HepG2 (cell line): ENCODE measurements around the gene DDRGK1. TPM values are rescaled to one million over a fixed set of nuclear protein-coding genes. Genes with fewer than 3 reads are reported as not detected.
A peak's percentile ranks its signal among the peaks of the same experiment; 100 is the strongest.

ENCODE experiments used
- MED8 ChIP-seq: sonication (generic); formaldehyde crosslinking; IDR thresholded peaks from 2 replicates; pipeline ENCODE4 v1.8.1; 2023; ENCODE audit warnings: mild to moderate bottlenecking, missing genetic modification reagents; ENCODE audit not compliant: insufficient replicate concordance
- MTF2 ChIP-seq: sonication (generic); formaldehyde crosslinking; IDR thresholded peaks from 2 replicates; pipeline ENCODE4 v1.5.0; 2020; ENCODE audit warnings: missing genetic modification reagents, borderline replicate concordance
- NCOR1 ChIP-seq: fragments of 200-600 bp; sonication (generic); IDR thresholded peaks from 2 replicates; pipeline ENCODE4 v1.7.0; 2017; ENCODE audit warnings: antibody characterized with exemption, low read length, borderline replicate concordance
- NR2C2 ChIP-seq: sonication (generic); formaldehyde crosslinking; IDR thresholded peaks from 2 replicates; pipeline ENCODE4 v1.4.0; 2020; ENCODE audit warnings: missing genetic modification reagents, mild to moderate bottlenecking, moderate library complexity, borderline replicate concordance
- NR2F2 ChIP-seq: IDR thresholded peaks from 2 replicates; pipeline ENCODE4 v1.6.1; 2012; ENCODE audit warnings: low read depth, inconsistent platforms, borderline replicate concordance
- NR2F6 ChIP-seq, 2 experiments: IDR thresholded peaks; 2 replicates each; pipeline ENCODE4 v1.6.1; 2016; ENCODE audit warnings: antibody characterized with exemption in 1 of 2, mild to moderate bottlenecking in 1 of 2
- POLR2AphosphoS5 ChIP-seq: IDR thresholded peaks from 2 replicates; pipeline ENCODE4 v1.6.1; 2012; ENCODE audit warnings: low read depth, low read length
- PPARG ChIP-seq: conservative IDR thresholded peaks from 2 replicates; pipeline ENCODE4 v1.6.1; 2016; ENCODE audit warnings: missing biosample characterization, missing genetic modification reagents
- RARA ChIP-seq: IDR thresholded peaks from 2 replicates; pipeline ENCODE4 v1.6.1; 2016; ENCODE audit warnings: missing genetic modification reagents, missing compliant biosample characterization
- RXRA ChIP-seq: sonication (generic); formaldehyde crosslinking; IDR thresholded peaks from 2 replicates; pipeline ENCODE4 v1.5.1; 2020; ENCODE audit warnings: missing genetic modification reagents
- SAP130 ChIP-seq: IDR thresholded peaks from 2 replicates; pipeline ENCODE4 v1.6.1; 2016; ENCODE audit warnings: low read depth
- SKI ChIP-seq: fragments of 450-650 bp; IDR thresholded peaks from one replicate; pipeline ENCODE4 v1.6.1; 2018; ENCODE audit warnings: mild to moderate bottlenecking; ENCODE audit not compliant: partially characterized antibody
- SP140L ChIP-seq: sonication (generic); formaldehyde crosslinking; IDR thresholded peaks from 2 replicates; pipeline ENCODE4 v1.4.0; 2020; ENCODE audit warnings: missing genetic modification reagents, borderline replicate concordance
- TBL1XR1 ChIP-seq: fragments of 150-350 bp; IDR thresholded peaks from 2 replicates; pipeline ENCODE4 v1.6.1; 2014; ENCODE audit warnings: borderline replicate concordance, low read length; ENCODE audit not compliant: partially characterized antibody
- ZBTB20 ChIP-seq: sonication (generic); formaldehyde crosslinking; IDR thresholded peaks from 2 replicates; pipeline ENCODE4 v1.8.1; 2023; ENCODE audit warnings: missing genetic modification reagents, low read depth, mild to moderate bottlenecking, borderline replicate concordance
- ZNF20 ChIP-seq: sonication (generic); formaldehyde crosslinking; IDR thresholded peaks from 2 replicates; pipeline ENCODE4 v1.4.0; 2020; ENCODE audit warnings: mild to moderate bottlenecking, moderate library complexity, missing genetic modification reagents
- ZNF205 ChIP-seq: IDR thresholded peaks from 2 replicates; pipeline ENCODE4 v1.6.1; 2018; ENCODE audit warnings: missing biosample characterization, missing genetic modification reagents
- ZSCAN12 ChIP-seq: sonication (generic); formaldehyde crosslinking; IDR thresholded peaks from 2 replicates; pipeline ENCODE4 v1.9.0; 2021; ENCODE audit warnings: mild to moderate bottlenecking, missing genetic modification reagents
- polyA plus RNA-seq, 8 experiments: library from polyadenylated mRNA; depleted of rRNA in 3 of 8; stranded (reverse) in 7 of 8; unstranded in 1 of 8; fragments of >200 nt; fragmentation: Illumina TruSeq in 4 of 8; extraction: Trizol in 4 of 8; gene quantifications; 2 replicates each; pipeline versions ENCODE4 v1.2.1 to v1.2.3, GENCODE V29; 2011 to 2016; ENCODE audit warnings: low read depth in 4 of 8, missing spikeins in 1 of 8, mixed read lengths in 1 of 8; ENCODE audit not compliant: insufficient read depth in 1 of 8
- total RNA-seq, 5 experiments: library from RNA; depleted of rRNA; stranded (reverse); fragments of >200 nt; fragmentation: Illumina TruSeq; extraction: Trizol; gene quantifications; 2 replicates each; pipeline ENCODE4 v1.2.3, GENCODE V29; 2016; ENCODE audit warnings: low read depth in 1 of 5
- TF ChIP-seq, protein P1 (sequence below): sonication (generic); formaldehyde crosslinking; IDR thresholded peaks from 2 replicates; pipeline ENCODE4 v1.4.0; 2020; ENCODE audit warnings: mild to moderate bottlenecking, missing genetic modification reagents, borderline replicate concordance
- TF ChIP-seq, protein P2 (sequence below): sonication (generic); formaldehyde crosslinking; IDR thresholded peaks from 2 replicates; pipeline ENCODE4 v1.8.0; 2022; ENCODE audit warnings: missing genetic modification reagents, mild to moderate bottlenecking, inconsistent platforms, borderline replicate concordance
- TF ChIP-seq, protein P3 (sequence below): sonication (generic); formaldehyde crosslinking; IDR thresholded peaks from 2 replicates; pipeline ENCODE4 v1.4.0; 2020; ENCODE audit warnings: mild to moderate bottlenecking, missing genetic modification reagents
- TF ChIP-seq, protein P4 (sequence below): IDR thresholded peaks from 2 replicates; pipeline ENCODE4 v1.6.1; 2016; ENCODE audit warnings: missing compliant biosample characterization, missing genetic modification reagents, borderline replicate concordance

The DDRGK1 gene
- total and polyA plus RNA-seq, 2 of the 13 experiments (the other 11 are each of a cell fraction or from before 2014, with no cell fraction given): 96.7 to 149 TPM

DNA sequence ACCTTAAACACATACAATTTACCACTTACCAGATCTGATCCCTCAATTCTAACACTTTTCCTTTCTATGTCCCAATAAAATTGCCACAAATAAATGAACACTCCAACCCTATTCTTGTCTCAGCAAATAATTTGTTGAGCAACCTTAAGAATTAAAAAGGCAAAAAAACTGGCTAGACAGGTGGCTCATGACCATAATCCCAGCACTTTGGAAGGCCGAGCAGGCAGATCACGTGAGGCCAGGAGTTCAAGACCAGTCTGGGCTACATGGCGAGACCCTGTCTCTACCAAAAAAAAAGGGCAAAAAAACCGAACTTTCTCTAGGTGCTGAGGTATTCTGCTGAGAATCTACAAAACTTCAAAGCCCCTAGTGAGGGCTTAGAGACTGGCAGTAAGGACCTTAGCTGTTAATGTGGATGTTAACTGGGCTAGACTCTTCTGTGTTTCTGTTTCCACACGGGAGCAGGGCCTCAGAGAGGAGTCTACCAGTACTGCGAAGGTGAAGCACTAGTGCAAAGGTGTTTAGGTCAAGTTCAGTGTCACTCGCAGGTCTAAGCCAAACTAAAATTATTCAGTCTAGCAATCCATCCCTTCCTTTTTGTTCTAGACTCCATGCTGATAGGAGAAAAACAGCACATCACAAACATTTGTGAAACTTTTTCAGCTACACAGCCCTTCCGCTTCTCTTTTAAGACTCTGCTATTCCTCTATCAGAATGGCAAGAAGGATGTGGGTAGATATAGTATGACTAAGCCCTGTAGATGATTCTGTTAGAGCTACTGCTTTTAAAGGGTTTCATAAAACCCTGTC is 47.5 kb downstream of the DDRGK1 start (continued):
- TF ChIP-seq, protein P1, sequence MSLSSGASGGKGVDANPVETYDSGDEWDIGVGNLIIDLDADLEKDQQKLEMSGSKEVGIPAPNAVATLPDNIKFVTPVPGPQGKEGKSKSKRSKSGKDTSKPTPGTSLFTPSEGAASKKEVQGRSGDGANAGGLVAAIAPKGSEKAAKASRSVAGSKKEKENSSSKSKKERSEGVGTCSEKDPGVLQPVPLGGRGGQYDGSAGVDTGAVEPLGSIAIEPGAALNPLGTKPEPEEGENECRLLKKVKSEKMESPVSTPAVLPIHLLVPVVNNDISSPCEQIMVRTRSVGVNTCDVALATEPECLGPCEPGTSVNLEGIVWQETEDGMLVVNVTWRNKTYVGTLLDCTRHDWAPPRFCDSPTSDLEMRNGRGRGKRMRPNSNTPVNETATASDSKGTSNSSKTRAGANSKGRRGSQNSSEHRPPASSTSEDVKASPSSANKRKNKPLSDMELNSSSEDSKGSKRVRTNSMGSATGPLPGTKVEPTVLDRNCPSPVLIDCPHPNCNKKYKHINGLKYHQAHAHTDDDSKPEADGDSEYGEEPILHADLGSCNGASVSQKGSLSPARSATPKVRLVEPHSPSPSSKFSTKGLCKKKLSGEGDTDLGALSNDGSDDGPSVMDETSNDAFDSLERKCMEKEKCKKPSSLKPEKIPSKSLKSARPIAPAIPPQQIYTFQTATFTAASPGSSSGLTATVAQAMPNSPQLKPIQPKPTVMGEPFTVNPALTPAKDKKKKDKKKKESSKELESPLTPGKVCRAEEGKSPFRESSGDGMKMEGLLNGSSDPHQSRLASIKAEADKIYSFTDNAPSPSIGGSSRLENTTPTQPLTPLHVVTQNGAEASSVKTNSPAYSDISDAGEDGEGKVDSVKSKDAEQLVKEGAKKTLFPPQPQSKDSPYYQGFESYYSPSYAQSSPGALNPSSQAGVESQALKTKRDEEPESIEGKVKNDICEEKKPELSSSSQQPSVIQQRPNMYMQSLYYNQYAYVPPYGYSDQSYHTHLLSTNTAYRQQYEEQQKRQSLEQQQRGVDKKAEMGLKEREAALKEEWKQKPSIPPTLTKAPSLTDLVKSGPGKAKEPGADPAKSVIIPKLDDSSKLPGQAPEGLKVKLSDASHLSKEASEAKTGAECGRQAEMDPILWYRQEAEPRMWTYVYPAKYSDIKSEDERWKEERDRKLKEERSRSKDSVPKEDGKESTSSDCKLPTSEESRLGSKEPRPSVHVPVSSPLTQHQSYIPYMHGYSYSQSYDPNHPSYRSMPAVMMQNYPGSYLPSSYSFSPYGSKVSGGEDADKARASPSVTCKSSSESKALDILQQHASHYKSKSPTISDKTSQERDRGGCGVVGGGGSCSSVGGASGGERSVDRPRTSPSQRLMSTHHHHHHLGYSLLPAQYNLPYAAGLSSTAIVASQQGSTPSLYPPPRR (CRISPR knock-in tag): no peak
- TF ChIP-seq, protein P2, sequence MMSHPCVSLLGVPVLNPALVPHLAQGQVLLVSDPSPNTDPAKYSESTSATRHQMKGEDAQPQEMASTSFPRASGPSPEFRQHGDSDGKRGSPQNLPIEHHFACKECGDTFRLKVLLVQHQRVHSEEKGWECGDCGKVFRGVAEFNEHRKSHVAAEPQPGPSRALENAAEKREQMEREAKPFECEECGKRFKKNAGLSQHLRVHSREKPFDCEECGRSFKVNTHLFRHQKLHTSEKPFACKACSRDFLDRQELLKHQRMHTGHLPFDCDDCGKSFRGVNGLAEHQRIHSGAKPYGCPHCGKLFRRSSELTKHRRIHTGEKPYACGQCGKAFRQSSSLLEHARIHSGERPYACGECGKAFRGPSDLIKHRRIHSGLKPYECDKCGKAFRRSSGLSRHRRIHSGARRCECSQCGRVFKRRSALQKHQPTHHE (CRISPR knock-in tag): no peak
- TF ChIP-seq NCOR1 (peak; percentile 43; the same call in 1 of the 2 replicates), TBL1XR1 (peak; percentile 63), SP140L (CRISPR knock-in tag) (no peak), NR2F6 (IDR thresholded peaks at IDR 0.05) (no peak; the same call in 1 of the 2 replicates), NR2F6 (CRISPR knock-in tag; IDR thresholded peaks at IDR 0.05) (peak; percentile 39; the same call in 1 of the 2 replicates), RARA (CRISPR knock-in tag) (peak; percentile 74), ZBTB20 (no peak), POLR2AphosphoS5 (no peak), NR2C2 (no peak), SKI (peak; percentile 72), ZNF20 (CRISPR knock-in tag) (no peak), MED8 (CRISPR knock-in tag) (no peak), MTF2 (CRISPR knock-in tag) (0 out of 2 replicates have a peak, but pooled peaks have one; percentile 18), PPARG (peak; percentile 59; the same call in 1 of the 2 replicates), ZNF205 (no peak), RXRA (CRISPR knock-in tag) (peak; percentile 23; the same call in 1 of the 2 replicates), SAP130 (CRISPR knock-in tag) (0 out of 2 replicates have a peak, but pooled peaks have one; percentile 10), NR2F2 (0 out of 2 replicates have a peak, but pooled peaks have one; percentile 35), ZSCAN12 (CRISPR knock-in tag) (no peak)
- TF ChIP-seq, protein P3, sequence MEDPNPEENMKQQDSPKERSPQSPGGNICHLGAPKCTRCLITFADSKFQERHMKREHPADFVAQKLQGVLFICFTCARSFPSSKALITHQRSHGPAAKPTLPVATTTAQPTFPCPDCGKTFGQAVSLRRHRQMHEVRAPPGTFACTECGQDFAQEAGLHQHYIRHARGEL (CRISPR knock-in tag): no peak
- TF ChIP-seq, protein P4, sequence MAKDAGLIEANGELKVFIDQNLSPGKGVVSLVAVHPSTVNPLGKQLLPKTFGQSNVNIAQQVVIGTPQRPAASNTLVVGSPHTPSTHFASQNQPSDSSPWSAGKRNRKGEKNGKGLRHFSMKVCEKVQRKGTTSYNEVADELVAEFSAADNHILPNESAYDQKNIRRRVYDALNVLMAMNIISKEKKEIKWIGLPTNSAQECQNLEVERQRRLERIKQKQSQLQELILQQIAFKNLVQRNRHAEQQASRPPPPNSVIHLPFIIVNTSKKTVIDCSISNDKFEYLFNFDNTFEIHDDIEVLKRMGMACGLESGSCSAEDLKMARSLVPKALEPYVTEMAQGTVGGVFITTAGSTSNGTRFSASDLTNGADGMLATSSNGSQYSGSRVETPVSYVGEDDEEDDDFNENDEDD (CRISPR knock-in tag): no peak
